Measurements from ENCODE around the gene DSC3.
"Not testable (repeated sequence)": the region's sequence is repeated elsewhere in the genome, so short reads cannot be mapped to it uniquely, and the experiment has no call there.

The DSC3 gene

GRCh38 chr18:30985753-30986152, 56.8 kb downstream of the DSC3 start:
- Histone ChIP-seq H3K27ac (ENCODE audit: low read length) (no peak overlapping the region), H3K36me3 (replicated peaks; ENCODE audit: insufficient read depth, low read length) (no peaks in the 10 kb centered on the region), H4K20me1 (ENCODE audit: insufficient read depth, low read length) (no peaks in the 10 kb centered on the region), H3K4me3 (ENCODE audit: low read length) (no peak overlapping the region), H3K9me2 (replicated peaks; ENCODE audit: insufficient read depth, low read length) (no peaks in the 10 kb centered on the region), H3K9me3 (replicated peaks; ENCODE audit: insufficient read depth, low read length) (no peaks in the 10 kb centered on the region), H3K27me3 (replicated peaks; ENCODE audit: insufficient read depth, low read length) (no peaks in the 10 kb centered on the region), H3K79me2 (ENCODE audit: low read length) (no peaks in the 10 kb centered on the region), H3K9ac (ENCODE audit: low read length) (no peak overlapping the region), H2AFZ (ENCODE audit: low read length) (no peak overlapping the region), H3F3A (ENCODE audit: insufficient read depth, low read length) (no peaks in the 10 kb centered on the region), H3K4me1 (ENCODE audit: low read length) (peaks cover 7% of the 10 kb centered on the region; the same call in 1 of the 2 replicates), H3K4me2 (ENCODE audit: low read depth, low read length) (no peak overlapping the region)
- no peak for TF ChIP-seq EZH2 (optimal IDR thresholded peaks at IDR 0.05; ENCODE audit: low read depth, low read length)
- no peak for TF ChIP-seq EZH2phosphoT487 (IDR thresholded peaks at IDR 0.05; ENCODE audit: low read length)
- no peak for TF ChIP-seq CTCF (IDR thresholded peaks at IDR 0.05; ENCODE audit: low read length)
- DNase-seq = no peak

DNA sequence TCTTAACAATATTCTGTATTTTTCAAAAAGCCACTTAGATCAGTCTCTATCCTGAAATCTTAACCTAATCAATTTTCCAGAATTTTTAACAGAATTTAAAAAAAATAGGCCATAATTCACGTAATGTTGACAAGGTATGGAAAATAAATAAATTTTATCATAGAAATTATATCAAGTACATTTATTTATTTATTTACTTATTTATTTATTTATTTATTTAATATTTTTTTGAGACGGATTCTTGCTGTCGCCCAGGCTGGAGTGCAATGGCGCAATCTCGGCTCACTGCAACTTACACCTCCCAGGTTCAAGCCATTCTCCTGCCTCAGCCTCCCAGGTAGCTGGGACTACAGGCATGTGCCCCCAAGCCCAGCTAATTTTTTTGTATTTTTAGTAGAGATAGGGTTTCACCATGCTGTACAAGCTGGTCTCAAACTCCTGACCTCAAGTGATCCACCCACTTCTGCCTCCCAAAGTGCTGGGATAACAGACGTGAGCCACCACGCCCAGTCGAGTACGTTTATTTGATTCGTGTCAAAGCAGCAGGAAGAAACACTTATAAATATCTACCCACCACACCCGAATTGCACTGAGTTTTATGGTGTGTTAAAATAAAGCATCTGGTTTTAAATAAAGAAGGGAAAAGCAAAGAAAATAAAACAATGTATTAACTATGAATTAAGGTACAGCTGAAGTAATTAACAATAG, 60.1 kb downstream of the DSC3 start:
- H3K27me3 ChIP-seq (replicated peaks; ENCODE audit: insufficient read depth, low read length) = no peaks in the 10 kb centered on the region
- H3K9me3 ChIP-seq (replicated peaks; ENCODE audit: insufficient read depth, low read length) = no peaks in the 10 kb centered on the region
- H3F3A ChIP-seq (ENCODE audit: insufficient read depth, low read length) = no peaks in the 10 kb centered on the region
- no peaks in the 10 kb centered on the region for H3K9me2 ChIP-seq (replicated peaks; ENCODE audit: insufficient read depth, low read length)
- no peak for DNase-seq
- H3K36me3 ChIP-seq (replicated peaks; ENCODE audit: insufficient read depth, low read length) = no peaks in the 10 kb centered on the region
- no peak overlapping the region for H3K9ac ChIP-seq (ENCODE audit: low read length)
- no peak overlapping the region for H3K4me3 ChIP-seq (ENCODE audit: low read length)
- no peak for TF ChIP-seq CTCF (IDR thresholded peaks at IDR 0.05; ENCODE audit: low read length)
- no peak for TF ChIP-seq EZH2phosphoT487 (IDR thresholded peaks at IDR 0.05; ENCODE audit: low read length)
- no peak for TF ChIP-seq EZH2 (optimal IDR thresholded peaks at IDR 0.05; ENCODE audit: low read depth, low read length)
- H3K4me1 ChIP-seq (ENCODE audit: low read length) = no peaks in the 10 kb centered on the region; the same call in 1 of the 2 replicates
- no peaks in the 10 kb centered on the region for H3K79me2 ChIP-seq (ENCODE audit: low read length)
- H4K20me1 ChIP-seq (ENCODE audit: insufficient read depth, low read length) = no peaks in the 10 kb centered on the region
- no peak overlapping the region for H3K27ac ChIP-seq (ENCODE audit: low read length)
- H3K4me2 ChIP-seq (ENCODE audit: low read depth, low read length) = no peak overlapping the region
- no peak overlapping the region for H2AFZ ChIP-seq (ENCODE audit: low read length)

DNA sequence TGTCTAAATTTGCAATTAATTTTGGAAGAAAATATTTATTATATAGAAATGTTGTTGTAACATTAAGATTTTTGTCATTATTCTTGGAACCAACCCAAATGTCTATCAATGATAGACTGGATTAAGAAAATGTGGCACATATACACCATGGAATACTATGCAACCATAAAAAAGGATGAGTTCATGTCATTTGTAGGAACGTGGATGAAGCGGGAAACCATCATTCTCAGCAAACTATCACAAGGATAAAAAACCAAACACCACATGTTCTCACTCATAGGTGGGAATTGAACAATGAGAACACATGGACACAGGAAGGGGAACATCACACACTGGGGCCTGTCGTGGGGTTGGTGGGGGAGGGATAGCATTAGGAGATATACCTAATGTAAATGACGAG, 64.5 kb downstream of the DSC3 start:
- not testable (repeated sequence) for H3K9me2 ChIP-seq (replicated peaks; ENCODE audit: insufficient read depth, low read length); DNase-seq; H3K4me2 ChIP-seq (ENCODE audit: low read depth, low read length); H3K79me2 ChIP-seq (ENCODE audit: low read length); H3K27ac ChIP-seq (ENCODE audit: low read length); H3K27me3 ChIP-seq (replicated peaks; ENCODE audit: insufficient read depth, low read length); H3K4me1 ChIP-seq (ENCODE audit: low read length); H3F3A ChIP-seq (ENCODE audit: insufficient read depth, low read length); H4K20me1 ChIP-seq (ENCODE audit: insufficient read depth, low read length); H3K4me3 ChIP-seq (ENCODE audit: low read length); H3K9ac ChIP-seq (ENCODE audit: low read length); H3K9me3 ChIP-seq (replicated peaks; ENCODE audit: insufficient read depth, low read length); H3K36me3 ChIP-seq (replicated peaks; ENCODE audit: insufficient read depth, low read length); H2AFZ ChIP-seq (ENCODE audit: low read length)

DNA sequence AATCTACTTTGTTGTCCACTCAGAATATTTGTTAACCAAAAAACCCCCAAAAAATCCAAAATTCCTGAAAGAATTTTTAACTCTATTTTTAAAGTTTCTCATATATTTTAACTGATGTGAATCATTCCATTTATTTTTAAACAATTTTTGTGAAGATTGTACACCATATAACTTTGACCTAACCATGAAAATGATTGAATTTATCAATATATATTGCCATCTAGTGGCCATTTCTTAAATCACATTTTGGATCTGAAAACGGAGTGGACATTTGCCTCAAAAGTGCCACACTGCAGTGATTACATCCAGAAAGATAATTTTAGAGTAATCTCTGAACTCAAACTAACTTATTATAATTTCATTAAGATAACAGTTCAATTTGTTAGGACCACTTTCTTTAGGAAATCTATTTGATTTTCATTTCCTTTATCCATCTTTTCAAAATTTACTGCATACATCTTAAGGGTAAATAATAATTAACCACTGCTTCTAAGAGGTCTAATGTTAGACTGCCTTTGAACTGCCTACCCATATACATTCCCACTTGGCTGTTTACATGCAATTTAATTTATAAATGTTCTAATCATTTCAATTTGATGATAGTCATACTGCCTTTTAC, 71.1 kb downstream of the DSC3 start:
- H3K9me3 ChIP-seq (replicated peaks; ENCODE audit: insufficient read depth, low read length) = no peaks in the 10 kb centered on the region
- no peaks in the 10 kb centered on the region for H3K27me3 ChIP-seq (replicated peaks; ENCODE audit: insufficient read depth, low read length)
- DNase-seq = peak; percentile 62
- H3K4me1 ChIP-seq (ENCODE audit: low read length) = no peaks in the 10 kb centered on the region
- TF ChIP-seq CTCF (IDR thresholded peaks at IDR 0.05; ENCODE audit: low read length) = peak; percentile 54
- no peak for TF ChIP-seq EZH2phosphoT487 (IDR thresholded peaks at IDR 0.05; ENCODE audit: low read length)
- no peak for TF ChIP-seq EZH2 (optimal IDR thresholded peaks at IDR 0.05; ENCODE audit: low read depth, low read length)
- H4K20me1 ChIP-seq (ENCODE audit: insufficient read depth, low read length) = no peaks in the 10 kb centered on the region
- no peak overlapping the region for H3K4me2 ChIP-seq (ENCODE audit: low read depth, low read length)
- H3F3A ChIP-seq (ENCODE audit: insufficient read depth, low read length) = no peaks in the 10 kb centered on the region
- no peak overlapping the region for H3K9ac ChIP-seq (ENCODE audit: low read length)
- H2AFZ ChIP-seq (ENCODE audit: low read length) = no peak overlapping the region
- H3K36me3 ChIP-seq (replicated peaks; ENCODE audit: insufficient read depth, low read length) = no peaks in the 10 kb centered on the region
- no peaks in the 10 kb centered on the region for H3K79me2 ChIP-seq (ENCODE audit: low read length)
- no peak overlapping the region for H3K4me3 ChIP-seq (ENCODE audit: low read length)
- no peaks in the 10 kb centered on the region for H3K9me2 ChIP-seq (replicated peaks; ENCODE audit: insufficient read depth, low read length)
- H3K27ac ChIP-seq (ENCODE audit: low read length) = no peak overlapping the region
